Measurements from ENCODE around the gene MRM2. TPM values are rescaled to one million over a fixed set of nuclear protein-coding genes. Genes with fewer than 3 reads are reported as not detected.

Gene MRM2
- polyA plus RNA-seq, 1 donor = 27.6 TPM

DNA sequence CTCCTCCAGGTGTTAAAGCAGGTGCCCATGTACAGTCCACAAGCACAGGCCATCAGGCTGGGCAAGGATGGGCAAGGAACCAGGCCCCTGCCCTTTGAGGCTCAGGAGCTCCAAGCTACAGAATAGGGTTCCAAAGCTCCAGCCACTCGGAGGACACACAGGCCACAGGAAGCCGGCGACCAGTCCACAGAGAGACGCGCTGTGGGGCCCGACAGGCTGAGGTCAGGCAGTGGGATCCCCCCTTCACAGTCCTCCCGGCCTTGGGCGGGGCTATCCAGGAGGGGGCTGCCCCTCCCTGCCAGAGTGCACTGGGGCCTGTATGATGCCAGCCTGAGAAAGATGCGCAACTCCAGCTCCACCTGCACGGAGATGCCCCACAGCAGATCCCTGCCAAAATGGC, 43.2 kb downstream of the MRM2 start:
- no peak for DNase-seq
- Histone ChIP-seq H3K4me1 (ENCODE audit: control insufficient read depth, insufficient read depth, low read length) (peaks cover 3% of the 10 kb centered on the region), H3K9me3 (ENCODE audit: control insufficient read depth, low read depth, low read length) (peaks cover 3% of the 10 kb centered on the region), H3K4me3 (ENCODE audit: low read length) (no peak overlapping the region), H3K27me3 (ENCODE audit: control insufficient read depth, insufficient read depth, low read length) (no peaks in the 10 kb centered on the region), H3K36me3 (ENCODE audit: control insufficient read depth, insufficient read depth, low read length) (peaks cover 39% of the 10 kb centered on the region), H3K27ac (ENCODE audit: low read length) (no peak overlapping the region)
- WGBS (ENCODE audit: insufficient coverage, low lambda C conversion rate) = no CpG with 5 or more reads among the region's 10 CpGs

GRCh38 chr7:2198206-2198605, 43.8 kb downstream of the MRM2 start:
- WGBS (ENCODE audit: insufficient coverage, low lambda C conversion rate) = no CpG with 5 or more reads among the region's 15 CpGs
- Histone ChIP-seq H3K4me1 (ENCODE audit: control insufficient read depth, insufficient read depth, low read length) (peaks cover 3% of the 10 kb centered on the region), H3K27me3 (ENCODE audit: control insufficient read depth, insufficient read depth, low read length) (no peaks in the 10 kb centered on the region), H3K9me3 (ENCODE audit: control insufficient read depth, low read depth, low read length) (peaks cover 3% of the 10 kb centered on the region), H3K27ac (ENCODE audit: low read length) (no peak overlapping the region), H3K4me3 (ENCODE audit: low read length) (no peak overlapping the region), H3K36me3 (ENCODE audit: control insufficient read depth, insufficient read depth, low read length) (peaks cover 42% of the 10 kb centered on the region)
- no peak for DNase-seq

GRCh38 chr7:2197436-2198155, 44.4 kb downstream of the MRM2 start:
- Histone ChIP-seq H3K27ac (ENCODE audit: low read length) (no peak overlapping the region), H3K4me3 (ENCODE audit: low read length) (no peak overlapping the region), H3K9me3 (ENCODE audit: control insufficient read depth, low read depth, low read length) (peaks cover 3% of the 10 kb centered on the region), H3K4me1 (ENCODE audit: control insufficient read depth, insufficient read depth, low read length) (no peaks in the 10 kb centered on the region), H3K36me3 (ENCODE audit: control insufficient read depth, insufficient read depth, low read length) (peaks cover 44% of the 10 kb centered on the region), H3K27me3 (ENCODE audit: control insufficient read depth, insufficient read depth, low read length) (no peaks in the 10 kb centered on the region)
- DNase-seq = no peak
- WGBS (ENCODE audit: insufficient coverage, low lambda C conversion rate) = no CpG with 5 or more reads among the region's 21 CpGs

GRCh38 chr7:2196381-2197378, 45.3 kb downstream of the MRM2 start:
- peaks cover 44% of the 10 kb centered on the region for H3K36me3 ChIP-seq (ENCODE audit: control insufficient read depth, insufficient read depth, low read length)
- H3K4me1 ChIP-seq (ENCODE audit: control insufficient read depth, insufficient read depth, low read length) = no peaks in the 10 kb centered on the region
- no peaks in the 10 kb centered on the region for H3K27me3 ChIP-seq (ENCODE audit: control insufficient read depth, insufficient read depth, low read length)
- no peak overlapping the region for H3K27ac ChIP-seq (ENCODE audit: low read length)
- no peak overlapping the region for H3K4me3 ChIP-seq (ENCODE audit: low read length)
- no CpG with 5 or more reads among the region's 32 CpGs for WGBS (ENCODE audit: insufficient coverage, low lambda C conversion rate)
- DNase-seq = no peak
- H3K9me3 ChIP-seq (ENCODE audit: control insufficient read depth, low read depth, low read length) = peaks cover 3% of the 10 kb centered on the region

- DNase-seq = no peak
- Histone ChIP-seq H3K4me1 (ENCODE audit: control insufficient read depth, insufficient read depth, low read length) (no peaks in the 10 kb centered on the region), H3K27me3 (ENCODE audit: control insufficient read depth, insufficient read depth, low read length) (no peaks in the 10 kb centered on the region), H3K9me3 (ENCODE audit: control insufficient read depth, low read depth, low read length) (peaks cover 3% of the 10 kb centered on the region), H3K4me3 (ENCODE audit: low read length) (no peak overlapping the region), H3K36me3 (ENCODE audit: control insufficient read depth, insufficient read depth, low read length) (peaks cover 41% of the 10 kb centered on the region), H3K27ac (ENCODE audit: low read length) (no peak overlapping the region)
- no CpG with 5 or more reads among the region's 13 CpGs for WGBS (ENCODE audit: insufficient coverage, low lambda C conversion rate)
Measured at GRCh38 chr7:2195400-2196246, 46.4 kb downstream of the MRM2 start.

DNA sequence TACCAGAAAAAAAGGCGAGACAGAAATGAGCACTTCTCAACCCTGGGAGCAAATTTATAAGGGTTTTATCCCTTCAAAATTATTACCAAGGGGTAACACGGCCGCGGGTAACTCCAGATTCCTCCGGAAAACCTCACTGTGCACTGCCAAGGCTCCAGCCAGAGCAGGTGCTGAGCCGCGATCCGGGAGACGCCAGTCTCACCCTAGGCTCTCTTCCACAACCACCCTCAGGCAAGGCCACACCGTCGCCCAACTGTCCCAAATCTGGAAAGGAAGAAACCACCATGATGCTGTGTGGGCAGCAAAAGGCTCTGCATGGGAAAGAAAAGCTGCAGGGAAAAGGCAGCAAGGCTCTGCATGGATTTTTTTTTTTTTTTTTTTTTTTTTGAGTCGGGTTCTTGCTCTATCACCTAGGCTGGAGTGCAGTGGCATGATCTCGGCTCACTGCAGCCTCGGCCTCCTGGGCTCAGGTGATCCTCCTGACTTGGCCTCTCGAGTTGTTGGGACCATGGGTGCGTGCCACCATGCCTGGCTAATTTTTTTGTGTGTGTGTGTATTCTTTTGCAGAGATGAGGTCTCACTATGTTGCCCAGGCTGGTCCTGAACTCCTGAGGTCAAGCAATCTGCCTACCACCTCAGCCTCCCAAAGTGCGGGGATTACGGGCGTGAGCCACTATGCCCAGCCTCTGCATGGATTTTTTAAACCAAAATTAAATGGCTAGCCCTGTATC, 48.3 kb downstream of the MRM2 start:
- Histone ChIP-seq H3K36me3 (ENCODE audit: control insufficient read depth, insufficient read depth, low read length) (peaks cover 24% of the 10 kb centered on the region), H3K4me1 (ENCODE audit: control insufficient read depth, insufficient read depth, low read length) (no peaks in the 10 kb centered on the region), H3K9me3 (ENCODE audit: control insufficient read depth, low read depth, low read length) (peaks cover 3% of the 10 kb centered on the region), H3K27ac (ENCODE audit: low read length) (no peak overlapping the region), H3K27me3 (ENCODE audit: control insufficient read depth, insufficient read depth, low read length) (no peaks in the 10 kb centered on the region), H3K4me3 (ENCODE audit: low read length) (no peak overlapping the region)
- WGBS (ENCODE audit: insufficient coverage, low lambda C conversion rate) = no CpG with 5 or more reads among the region's 19 CpGs
- no peak for DNase-seq

DNA sequence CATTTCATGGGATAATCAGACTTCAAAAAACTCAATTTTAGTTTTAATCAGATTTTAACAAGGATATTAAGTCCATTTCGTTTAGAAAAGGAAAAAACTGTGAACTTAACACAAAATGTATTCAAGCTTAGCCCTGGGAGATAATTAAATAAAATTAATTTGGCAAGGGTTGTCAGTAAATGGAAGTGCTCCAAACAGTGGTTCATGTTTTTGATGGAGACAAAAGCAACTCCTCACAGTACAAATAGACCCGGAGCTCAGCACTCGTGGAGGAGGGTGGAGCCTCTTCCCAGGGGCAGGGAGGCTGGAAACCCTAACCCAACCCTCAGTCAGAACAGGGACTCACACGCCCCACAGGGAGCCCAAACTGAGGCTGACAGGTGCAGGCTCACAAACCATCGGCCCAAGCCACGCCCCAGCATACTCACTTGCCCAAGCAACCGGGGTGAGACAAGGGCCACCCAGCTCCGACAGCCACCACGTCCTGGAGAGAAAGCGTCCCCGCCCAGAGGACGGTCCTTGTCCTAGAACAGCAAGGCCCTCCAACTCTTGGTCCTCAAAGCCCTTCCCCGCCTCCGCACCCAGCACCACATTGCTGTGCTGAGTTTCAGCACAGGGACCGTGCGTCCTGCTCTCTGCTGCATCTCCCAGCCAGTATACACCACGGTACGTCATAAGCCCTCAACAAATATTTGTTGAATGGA, 49.0 kb downstream of the MRM2 start:
- H3K4me1 ChIP-seq (ENCODE audit: control insufficient read depth, insufficient read depth, low read length) = no peaks in the 10 kb centered on the region
- no peak overlapping the region for H3K4me3 ChIP-seq (ENCODE audit: low read length)
- peaks cover 21% of the 10 kb centered on the region for H3K36me3 ChIP-seq (ENCODE audit: control insufficient read depth, insufficient read depth, low read length)
- WGBS (ENCODE audit: insufficient coverage, low lambda C conversion rate) = 100% methylated on average over 1 of the region's 18 CpGs
- no peak overlapping the region for H3K27ac ChIP-seq (ENCODE audit: low read length)
- no peak for DNase-seq
- no peaks in the 10 kb centered on the region for H3K27me3 ChIP-seq (ENCODE audit: control insufficient read depth, insufficient read depth, low read length)
- peaks cover 3% of the 10 kb centered on the region for H3K9me3 ChIP-seq (ENCODE audit: control insufficient read depth, low read depth, low read length)

DNA sequence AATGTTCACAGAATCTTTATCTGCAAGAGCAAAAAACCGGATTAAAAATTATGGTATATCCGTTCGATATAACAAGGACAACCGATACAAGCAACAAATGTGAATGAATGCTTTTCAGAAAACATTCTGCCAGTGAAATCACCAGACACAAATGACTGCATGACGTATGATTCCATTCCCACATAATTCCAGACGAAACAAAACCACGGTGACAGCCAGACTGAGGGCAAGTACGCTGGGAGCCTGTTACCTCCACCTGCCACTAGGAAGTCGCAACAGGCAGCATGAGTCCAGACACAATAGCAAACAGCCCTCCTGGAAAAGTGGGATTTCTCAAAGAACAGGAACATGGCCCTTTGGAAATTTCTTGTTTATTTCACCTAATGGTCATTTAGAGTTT, 51.0 kb downstream of the MRM2 start:
- no peak for DNase-seq
- H3K4me1 ChIP-seq (ENCODE audit: control insufficient read depth, insufficient read depth, low read length) = no peaks in the 10 kb centered on the region
- whole genome bisulfite sequencing (ENCODE audit: insufficient coverage, low lambda C conversion rate) = 91% methylated on average over 4 of the region's 9 CpGs
- no peak overlapping the region for H3K27ac ChIP-seq (ENCODE audit: low read length)
- H3K27me3 ChIP-seq (ENCODE audit: control insufficient read depth, insufficient read depth, low read length) = no peaks in the 10 kb centered on the region
- no peaks in the 10 kb centered on the region for H3K9me3 ChIP-seq (ENCODE audit: control insufficient read depth, low read depth, low read length)
- no peak overlapping the region for H3K4me3 ChIP-seq (ENCODE audit: low read length)
- peaks cover 15% of the 10 kb centered on the region for H3K36me3 ChIP-seq (ENCODE audit: control insufficient read depth, insufficient read depth, low read length)

DNA sequence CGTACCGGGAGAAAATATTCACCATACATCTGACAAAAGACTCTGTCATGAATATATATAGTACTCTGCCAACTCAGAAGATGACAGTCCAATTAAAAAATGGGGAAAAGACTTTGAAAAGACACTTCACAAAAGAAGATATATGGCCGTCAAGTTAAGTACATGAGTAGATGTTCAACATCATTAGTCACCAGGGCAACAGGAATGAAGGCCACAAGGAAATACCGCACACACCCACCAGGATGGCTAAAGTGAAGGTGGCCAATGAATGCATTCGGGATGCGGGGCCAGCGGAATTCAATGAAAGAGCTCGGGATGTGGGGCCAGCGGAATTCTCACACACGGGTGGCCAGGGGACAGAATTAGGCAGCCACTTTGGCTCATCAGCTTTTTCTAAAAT, 51.5 kb downstream of the MRM2 start:
- H3K9me3 ChIP-seq (ENCODE audit: control insufficient read depth, low read depth, low read length) = no peaks in the 10 kb centered on the region
- H3K27ac ChIP-seq (ENCODE audit: low read length) = no peak overlapping the region
- peaks cover 10% of the 10 kb centered on the region for H3K36me3 ChIP-seq (ENCODE audit: control insufficient read depth, insufficient read depth, low read length)
- H3K27me3 ChIP-seq (ENCODE audit: control insufficient read depth, insufficient read depth, low read length) = no peaks in the 10 kb centered on the region
- H3K4me1 ChIP-seq (ENCODE audit: control insufficient read depth, insufficient read depth, low read length) = no peaks in the 10 kb centered on the region
- WGBS (ENCODE audit: insufficient coverage, low lambda C conversion rate) = 93% methylated on average over 2 of the region's 10 CpGs
- no peak overlapping the region for H3K4me3 ChIP-seq (ENCODE audit: low read length)
- DNase-seq = no peak
